Hypothalamus (tissue), 51 donors: ENCODE results near the gene ST8SIA1.
"Not testable (repeated sequence)": the region's sequence is repeated elsewhere in the genome, so short reads cannot be mapped to it uniquely, and the experiment has no call there.

ENCODE experiments used
- DNase-seq, 51 donors: peaks; one replicate each; lab custom pipeline; 2025; lab: John Stamatoyannopoulos, UW

The ST8SIA1 gene, protein sequence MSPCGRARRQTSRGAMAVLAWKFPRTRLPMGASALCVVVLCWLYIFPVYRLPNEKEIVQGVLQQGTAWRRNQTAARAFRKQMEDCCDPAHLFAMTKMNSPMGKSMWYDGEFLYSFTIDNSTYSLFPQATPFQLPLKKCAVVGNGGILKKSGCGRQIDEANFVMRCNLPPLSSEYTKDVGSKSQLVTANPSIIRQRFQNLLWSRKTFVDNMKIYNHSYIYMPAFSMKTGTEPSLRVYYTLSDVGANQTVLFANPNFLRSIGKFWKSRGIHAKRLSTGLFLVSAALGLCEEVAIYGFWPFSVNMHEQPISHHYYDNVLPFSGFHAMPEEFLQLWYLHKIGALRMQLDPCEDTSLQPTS

DNA sequence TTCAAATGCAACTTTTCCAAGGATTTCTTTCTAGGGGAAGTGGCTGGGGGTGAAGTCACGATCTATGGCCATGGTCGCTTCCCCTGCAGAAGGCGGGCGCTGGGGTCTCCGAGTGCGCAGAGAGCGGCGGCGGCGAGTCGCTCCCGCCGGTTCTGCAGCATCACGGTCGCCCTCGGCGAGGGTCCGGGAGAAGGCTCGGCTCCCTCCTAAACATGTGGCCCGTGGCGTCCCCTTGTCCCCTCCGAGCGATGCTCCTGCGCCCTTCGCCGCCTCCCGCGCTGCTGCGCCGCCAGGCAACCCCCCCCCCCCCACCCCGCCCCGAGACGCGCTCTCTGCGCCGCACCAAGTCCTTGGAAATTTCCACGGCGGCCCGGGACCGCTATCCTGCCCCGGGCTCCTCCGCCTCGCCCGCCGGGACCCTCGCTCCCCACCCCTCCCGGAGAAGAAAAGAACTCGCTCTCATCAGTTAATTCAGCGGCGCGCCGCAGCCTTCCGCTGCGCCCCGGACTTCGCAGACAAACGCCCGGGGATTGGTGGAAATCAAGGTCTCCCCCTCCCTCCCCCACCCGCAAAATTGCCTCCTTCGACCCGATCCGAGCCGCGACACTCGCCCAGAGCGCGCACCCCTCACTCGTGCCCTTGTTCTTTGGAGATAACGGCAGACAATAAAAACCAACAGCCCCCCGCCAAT, at the start of gene ST8SIA1:
Gene ST8SIA1 (minus strand): TSS at position 298 of the 691 bp plus-strand sequence. CDS start 475 bp downstream, outside the sequence.
- peak in 31 of 51 donors; percentile 23 to 86 (median 49) for DNase-seq

GRCh38 chr12:22380031-22380430, 45.5 kb upstream of the ST8SIA1 start:
- DNase-seq: no peak

DNA sequence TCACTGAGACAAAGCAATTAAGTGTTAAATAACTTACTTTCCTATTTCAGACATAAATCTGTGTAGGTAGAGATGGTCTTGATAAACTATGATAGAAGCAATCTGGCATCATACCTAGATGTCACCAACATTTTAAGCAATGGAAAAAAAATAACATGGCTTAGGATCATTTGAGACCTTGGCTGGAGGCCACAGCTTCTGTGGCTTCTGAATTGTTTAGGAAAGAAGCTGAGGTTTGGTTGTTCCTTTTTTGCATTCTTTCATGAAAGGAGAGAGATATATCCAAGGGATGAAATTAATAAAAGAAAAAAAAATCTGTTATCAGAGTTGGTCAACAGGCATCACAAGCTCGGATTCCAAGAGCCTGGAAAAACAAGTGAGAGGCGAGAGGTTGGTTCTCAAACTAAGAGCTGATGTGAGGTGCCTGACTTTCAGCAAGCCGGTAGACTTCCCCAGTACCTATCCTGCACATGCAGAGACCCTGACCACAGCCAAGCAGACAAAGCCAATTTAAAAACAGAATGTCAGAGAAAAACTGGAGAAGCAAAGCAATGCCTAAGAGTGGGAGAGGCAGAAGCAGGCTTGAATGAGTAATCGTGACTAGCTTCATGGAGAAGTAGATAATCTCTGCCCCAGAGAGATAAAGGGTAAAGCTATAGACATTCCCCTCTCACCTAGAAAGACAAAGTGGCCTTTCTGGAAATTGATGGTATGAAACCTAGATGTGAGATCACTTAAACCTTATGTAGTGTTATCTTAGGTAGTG, 43.4 kb upstream of the ST8SIA1 start:
- no peak for DNase-seq

GRCh38 chr12:22376596-22377150, 42.2 kb upstream of the ST8SIA1 start:
- not testable (repeated sequence) for DNase-seq

- DNase-seq: no peak
Observed at GRCh38 chr12:22374508-22374907, 40.0 kb upstream of the ST8SIA1 start.

DNA sequence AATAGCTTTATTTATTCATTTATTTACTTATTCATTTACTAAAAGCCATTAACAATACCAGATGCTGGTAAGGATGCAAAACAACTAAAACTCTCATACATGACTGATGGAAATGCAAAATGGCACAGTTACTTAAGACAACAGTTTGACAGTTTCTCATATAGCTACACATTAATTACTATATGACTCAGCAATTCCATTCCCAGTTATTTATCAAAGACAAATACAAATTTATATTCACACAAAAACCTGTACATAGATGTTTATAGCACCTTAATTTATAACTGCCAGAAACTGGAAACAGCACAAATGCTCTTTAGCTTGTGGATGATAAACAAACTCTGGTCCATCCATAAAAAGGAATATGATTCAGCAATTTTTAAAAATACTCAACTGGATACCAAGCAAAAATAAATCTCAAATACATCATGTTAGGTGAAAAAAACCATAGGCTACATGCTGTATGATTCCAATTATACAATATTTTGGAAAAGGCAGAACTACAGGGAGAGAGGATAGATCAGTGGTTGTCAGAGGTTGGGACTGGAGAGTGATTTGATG, 37.9 kb upstream of the ST8SIA1 start:
- DNase-seq: no peak

DNA sequence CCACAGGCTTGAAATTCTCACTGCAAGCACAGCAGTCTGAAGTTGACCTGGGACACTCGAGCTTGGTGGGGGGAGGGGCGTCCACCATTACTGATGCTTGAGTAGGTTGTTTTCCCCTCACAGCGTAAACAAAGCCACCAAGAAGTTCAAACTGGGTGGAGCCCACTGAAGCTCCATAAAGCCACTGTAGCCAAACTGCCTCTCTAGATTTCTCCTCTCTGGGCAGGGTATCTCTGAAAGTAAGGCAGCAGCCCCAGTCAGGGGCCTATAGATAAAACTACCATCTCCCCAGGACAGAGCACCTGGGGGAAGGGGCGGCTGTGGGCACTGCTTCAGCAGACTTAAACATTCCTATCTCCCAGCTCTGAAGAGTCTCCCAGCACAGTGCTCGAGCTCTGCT, 31.7 kb upstream of the ST8SIA1 start:
- DNase-seq: no peak

- DNase-seq: no peak
Observed at GRCh38 chr12:22361785-22362184, 27.3 kb upstream of the ST8SIA1 start.

GRCh38 chr12:22360774-22361173, 26.3 kb upstream of the ST8SIA1 start:
- DNase-seq: no peak

GRCh38 chr12:22357531-22357930, 23.0 kb upstream of the ST8SIA1 start:
- no peak for DNase-seq

GRCh38 chr12:22356231-22356630, 21.7 kb upstream of the ST8SIA1 start:
- no peak for DNase-seq

DNA sequence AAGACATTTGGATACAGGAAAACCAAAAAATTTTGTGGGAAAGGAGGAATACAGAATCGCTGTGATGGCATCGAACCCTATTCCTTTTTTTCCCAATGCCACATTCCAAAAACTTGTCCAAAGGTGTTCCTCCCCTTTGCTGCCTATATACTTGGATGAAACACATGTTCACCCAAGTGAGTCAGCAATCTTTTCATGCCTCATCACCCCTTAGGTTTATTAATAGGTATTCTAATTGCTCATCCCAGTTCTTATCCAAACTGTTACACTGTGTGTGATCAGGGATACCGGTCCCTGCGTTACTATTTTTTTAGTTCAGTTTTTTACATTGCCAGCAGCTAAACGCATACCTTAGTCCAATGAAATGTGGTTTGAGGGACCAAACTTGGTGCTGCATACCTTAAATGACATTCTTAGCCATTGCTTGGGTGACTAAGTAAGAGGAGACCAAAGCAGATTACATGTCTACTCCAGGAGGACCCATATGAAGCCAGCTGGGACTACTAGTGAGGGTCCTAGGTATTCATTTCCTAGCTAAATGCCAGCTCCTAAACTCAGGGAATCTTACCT, 20.6 kb upstream of the ST8SIA1 start:
- no peak for DNase-seq

DNA sequence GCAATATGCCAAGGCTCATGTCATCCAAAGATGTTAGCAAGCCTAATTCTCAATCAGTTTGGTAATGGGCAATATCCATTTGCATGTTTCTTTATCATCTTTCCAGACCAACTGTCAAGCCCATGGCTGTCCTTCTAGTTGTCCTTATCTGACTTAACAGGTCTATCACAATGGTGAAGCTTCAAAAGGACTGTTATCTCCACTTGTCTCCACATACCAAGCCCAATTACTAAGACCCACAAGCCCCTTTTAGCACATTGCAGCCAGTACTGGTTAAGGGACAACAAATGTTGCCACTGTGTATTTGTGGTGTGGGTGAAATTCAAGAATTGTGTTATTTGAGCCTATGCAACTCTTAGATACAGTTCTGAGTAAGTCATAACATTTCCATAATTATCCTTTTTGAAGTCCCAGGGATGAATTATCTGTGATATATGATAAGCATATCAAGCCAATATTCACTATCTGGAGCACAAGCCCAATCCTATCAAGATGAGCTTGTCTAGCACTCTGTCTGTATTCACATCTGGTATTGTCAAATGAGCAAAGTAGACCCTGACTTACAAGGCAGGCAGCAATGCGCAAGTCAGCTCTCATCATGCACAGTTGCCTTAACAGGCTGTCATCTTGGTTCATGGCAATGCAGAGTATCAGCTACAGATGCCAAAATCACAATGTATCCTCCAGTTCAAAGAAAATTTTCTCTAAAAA, 19.3 kb upstream of the ST8SIA1 start:
- DNase-seq: no peak

DNA sequence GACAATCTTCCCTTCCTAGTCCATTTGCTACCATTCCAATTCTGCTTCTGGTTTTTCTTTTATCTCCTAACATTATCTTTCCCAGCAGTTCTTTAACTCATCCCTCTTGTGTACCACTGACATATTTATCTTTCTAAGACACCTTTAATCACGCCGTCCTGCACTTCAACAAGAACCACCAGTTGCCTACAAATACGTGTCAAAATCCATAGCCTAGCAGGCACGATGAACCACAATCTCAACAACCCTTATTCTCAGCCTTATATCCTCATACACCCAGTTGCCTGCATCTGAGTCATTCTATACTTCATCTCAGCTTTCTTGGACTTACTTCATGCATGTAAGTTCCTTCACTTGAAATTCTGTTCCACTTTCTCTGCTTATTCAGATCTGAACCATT, 16.4 kb upstream of the ST8SIA1 start:
- DNase-seq: no peak

DNA sequence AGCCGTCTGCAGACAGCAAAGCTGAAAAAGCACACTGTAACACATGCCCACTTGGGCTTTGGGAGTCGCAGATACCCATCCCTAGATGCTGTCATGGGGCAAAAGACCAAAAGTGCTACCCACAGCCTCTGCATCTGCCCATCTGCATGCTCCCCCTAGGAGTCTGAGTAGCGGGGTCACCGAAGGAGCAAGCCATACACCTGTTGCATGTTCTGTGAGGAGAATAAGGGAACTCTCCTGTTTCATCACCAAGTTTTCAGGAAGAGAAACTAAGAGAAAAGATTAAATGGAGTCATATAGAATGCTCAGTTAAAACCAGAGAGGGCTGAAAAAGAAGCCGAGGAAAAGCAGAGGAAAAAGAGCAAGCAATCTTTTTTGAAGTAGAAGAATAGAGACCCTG, 13.7 kb upstream of the ST8SIA1 start:
- DNase-seq: no peak

GRCh38 chr12:22340143-22340542, 5.6 kb upstream of the ST8SIA1 start:
- no peak for DNase-seq

- no peak for DNase-seq
Observed at GRCh38 chr12:22339691-22340090, 5.2 kb upstream of the ST8SIA1 start.

GRCh38 chr12:22335794-22336166, 1.3 kb upstream of the ST8SIA1 start:
- peak in 3 of 51 donors; percentile 30 to 68 (median 54) for DNase-seq

DNA sequence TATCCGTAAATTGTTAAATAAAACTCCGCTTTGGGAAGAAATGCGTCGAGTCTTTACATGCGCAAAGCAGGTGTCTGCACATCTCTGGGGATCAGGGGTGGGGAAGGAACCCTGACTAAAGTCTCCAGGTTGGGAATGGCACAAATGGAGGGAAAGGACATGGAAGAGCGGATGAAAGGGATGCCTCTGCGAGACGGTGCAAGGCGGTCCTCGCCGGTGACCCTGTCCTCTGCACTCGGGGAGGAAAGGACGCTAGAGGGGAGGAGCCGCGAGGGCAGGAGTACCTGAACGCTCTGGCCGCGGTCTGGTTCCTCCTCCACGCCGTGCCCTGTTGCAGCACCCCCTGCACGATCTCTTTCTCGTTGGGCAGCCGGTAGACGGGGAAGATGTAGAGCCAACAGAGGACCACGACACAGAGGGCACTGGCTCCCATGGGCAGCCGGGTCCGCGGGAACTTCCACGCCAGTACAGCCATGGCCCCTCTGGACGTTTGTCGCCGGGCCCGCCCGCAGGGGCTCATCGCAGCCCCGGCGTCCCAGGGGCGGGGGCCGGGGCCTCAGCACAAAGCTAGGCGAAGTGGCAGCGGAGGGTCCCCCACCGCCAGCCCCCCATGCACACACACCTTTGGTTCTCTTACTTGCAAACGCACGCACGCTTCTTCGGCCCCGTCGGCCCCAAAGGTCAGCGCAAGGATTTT, 646 bp downstream of the ST8SIA1 start:
- DNase-seq: peak in 16 of 51 donors; percentile 10 to 54 (median 31)
